Activated naive CD4-positive, alpha-beta T cell treated with anti-CD3 and anti-CD28 coated beads, Interleukin-2, amount 10 ng/mL, durations not matched to agents 7 days and 5 days (primary cell): ENCODE results near the gene FHAD1.
"Not testable (repeated sequence)": the region's sequence is repeated elsewhere in the genome, so short reads cannot be mapped to it uniquely, and the experiment has no call there.

Experiments used
- CTCF ChIA-PET: fragments of 350-600 bp; sonication (Branson Sonifier 250); formaldehyde crosslinking; loops from one replicate; lab custom pipeline; 2021; ENCODE audit warnings: antibody characterized with exemption; lab: Charles Lee
- DNase-seq: peaks from one replicate; pipeline ENCODE4 v3.0.0-alpha.2; 2020
- H3K27ac Mint-ChIP-seq: one replicate; pipeline ENCODE4 v1.8.0; 2021; ENCODE audit warnings: mild to moderate bottlenecking, moderate library complexity, mixed read lengths
- H3K27me3 Mint-ChIP-seq: one replicate; pipeline ENCODE4 v1.8.0; 2021; ENCODE audit warnings: mild to moderate bottlenecking, mixed read lengths
- H3K36me3 Mint-ChIP-seq: one replicate; pipeline ENCODE4 v1.8.0; 2021; ENCODE audit warnings: mixed read lengths
- H3K4me1 Mint-ChIP-seq: one replicate; pipeline ENCODE4 v1.8.0; 2021; ENCODE audit warnings: mixed read lengths
- H3K4me3 Mint-ChIP-seq: one replicate; pipeline ENCODE4 v1.8.0; 2021; ENCODE audit warnings: mild to moderate bottlenecking, moderate library complexity, mixed read lengths
- H3K9me3 Mint-ChIP-seq: one replicate; pipeline ENCODE4 v1.8.0; 2021; ENCODE audit warnings: mixed read lengths

Gene FHAD1

DNA sequence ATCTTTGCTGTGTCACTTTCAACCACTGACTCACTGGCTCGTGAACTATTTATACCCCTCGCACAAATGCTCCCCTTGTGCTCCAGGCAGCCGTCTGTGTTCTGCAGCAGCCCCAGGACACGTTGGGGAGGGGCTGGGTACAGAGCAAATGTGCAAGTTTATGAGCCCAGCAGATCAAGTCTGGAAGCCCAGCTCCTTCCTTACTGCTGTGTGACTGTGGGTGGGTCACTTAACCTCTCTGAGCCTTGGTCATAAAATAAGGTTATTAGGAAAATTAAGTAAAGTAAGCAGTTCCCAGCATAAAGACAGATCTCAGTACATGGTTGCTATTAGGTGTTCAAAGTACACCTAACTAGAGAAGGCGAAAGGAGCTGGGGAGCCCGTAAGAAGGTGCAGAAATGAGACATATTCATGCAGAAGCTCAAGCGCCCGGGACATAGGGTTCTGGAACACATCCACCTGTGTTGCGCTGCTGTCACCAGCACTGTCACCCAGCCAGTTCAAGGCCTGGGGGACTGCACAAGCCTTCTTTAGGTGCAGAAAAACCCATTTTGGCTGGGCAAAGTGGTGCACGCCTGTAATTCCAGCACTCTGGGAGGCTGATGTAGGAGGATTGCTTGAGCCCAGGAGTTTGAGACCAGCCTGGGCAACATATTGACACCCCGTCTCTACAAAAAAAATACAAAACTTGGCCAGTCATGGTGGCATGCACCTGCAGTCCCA, 176.5 kb downstream of the FHAD1 start:
- H3K4me3 Mint-ChIP-seq: no peak overlapping the region
- CTCF ChIA-PET: no interaction called here
- no peaks in the 10 kb centered on the region for H3K27me3 Mint-ChIP-seq
- H3K4me1 Mint-ChIP-seq: peaks cover 6% of the 10 kb centered on the region
- H3K27ac Mint-ChIP-seq: no peak overlapping the region
- H3K9me3 Mint-ChIP-seq: peaks cover 2% of the 10 kb centered on the region
- H3K36me3 Mint-ChIP-seq: peaks cover 29% of the 10 kb centered on the region
- DNase-seq: no peak

DNA sequence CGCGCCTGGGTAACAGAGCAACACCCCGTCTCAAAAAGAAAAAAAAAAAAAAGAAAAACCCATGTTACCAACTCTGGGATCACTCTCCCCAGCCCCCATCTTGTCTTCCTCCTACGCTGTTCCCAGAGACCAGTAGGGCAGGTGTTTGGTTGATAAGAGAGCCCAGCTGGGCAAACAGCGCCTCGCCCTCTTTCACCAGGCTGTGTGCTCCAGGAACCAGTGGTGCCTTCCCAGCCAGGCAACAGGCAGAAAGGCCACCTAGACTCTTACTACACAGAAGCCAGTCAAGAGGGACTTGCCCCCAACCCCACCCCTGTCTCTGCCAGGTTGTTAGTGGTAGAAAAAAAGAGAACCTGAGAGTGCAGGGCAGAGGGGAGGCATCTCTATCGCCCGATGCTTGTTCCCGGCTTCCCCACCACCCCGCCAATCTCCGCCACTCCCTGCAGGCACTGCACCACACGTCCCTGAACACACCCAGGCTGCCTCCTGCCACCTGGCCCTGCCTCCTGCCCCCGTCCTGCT, 177.2 kb downstream of the FHAD1 start:
- CTCF ChIA-PET: no interaction called here
- H3K36me3 Mint-ChIP-seq: peaks cover 29% of the 10 kb centered on the region

DNA sequence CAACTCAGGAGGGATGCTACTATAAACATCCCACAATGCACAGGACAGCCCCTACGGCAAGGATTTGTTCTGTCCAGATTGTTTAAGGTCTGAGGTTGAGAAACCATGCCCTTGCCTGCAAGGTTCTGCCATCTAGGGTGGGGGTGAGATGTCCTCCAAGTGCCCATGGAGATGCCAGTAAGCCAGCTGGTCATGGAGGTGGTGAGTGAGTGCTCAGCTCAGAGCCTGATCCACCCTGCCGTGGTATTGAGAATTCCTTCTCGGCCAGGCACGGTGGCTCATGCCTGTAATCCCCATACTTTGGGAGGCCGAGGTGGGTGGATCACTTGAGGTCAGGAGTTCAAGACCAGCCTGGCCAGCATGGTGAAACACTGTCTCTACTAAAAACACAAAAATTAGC, 178.0 kb downstream of the FHAD1 start:
- DNase-seq: no peak
- H3K4me3 Mint-ChIP-seq: no peak overlapping the region

More for the DNA sequence above, 177.2 kb downstream of the FHAD1 start:
- no peak overlapping the region for H3K27ac Mint-ChIP-seq
- no peak for DNase-seq
- peaks cover 2% of the 10 kb centered on the region for H3K9me3 Mint-ChIP-seq
- no peak overlapping the region for H3K4me3 Mint-ChIP-seq
- H3K4me1 Mint-ChIP-seq: peaks cover 4% of the 10 kb centered on the region
- no peaks in the 10 kb centered on the region for H3K27me3 Mint-ChIP-seq

DNA sequence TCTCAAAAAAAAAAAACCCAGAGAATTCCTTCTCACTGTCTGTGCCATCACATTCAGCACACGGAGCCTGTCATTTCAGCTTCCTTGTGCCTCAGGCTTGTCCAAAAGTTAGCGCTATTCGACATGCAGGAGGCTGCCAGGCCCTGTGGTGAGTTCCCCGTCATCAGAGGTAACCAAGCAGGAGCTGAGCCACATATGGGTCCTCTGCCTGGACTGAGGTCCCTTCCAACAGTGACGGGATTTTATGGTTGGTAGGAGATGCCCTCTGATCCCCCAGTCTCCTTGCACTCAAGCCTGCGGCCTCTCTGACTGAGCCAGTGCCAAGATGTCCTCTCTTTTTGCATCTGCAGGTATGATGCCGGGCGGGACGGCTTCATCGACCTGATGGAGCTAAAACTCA, 178.5 kb downstream of the FHAD1 start:
- CTCF ChIA-PET: no interaction called here
- H3K27me3 Mint-ChIP-seq: no peaks in the 10 kb centered on the region
- peaks cover 2% of the 10 kb centered on the region for H3K9me3 Mint-ChIP-seq
- no peak for DNase-seq
- H3K27ac Mint-ChIP-seq: peak overlapping the region; percentile 52
- H3K36me3 Mint-ChIP-seq: peaks cover 22% of the 10 kb centered on the region
- H3K4me1 Mint-ChIP-seq: no peaks in the 10 kb centered on the region
- H3K4me3 Mint-ChIP-seq: no peak overlapping the region

More for the DNA sequence above, 178.0 kb downstream of the FHAD1 start:
- Mint-ChIP-seq H3K27me3 (no peaks in the 10 kb centered on the region), H3K27ac (no peak overlapping the region), H3K4me1 (peaks cover 2% of the 10 kb centered on the region), H3K36me3 (peaks cover 25% of the 10 kb centered on the region), H3K9me3 (peaks cover 2% of the 10 kb centered on the region)
- CTCF ChIA-PET: no interaction called here

DNA sequence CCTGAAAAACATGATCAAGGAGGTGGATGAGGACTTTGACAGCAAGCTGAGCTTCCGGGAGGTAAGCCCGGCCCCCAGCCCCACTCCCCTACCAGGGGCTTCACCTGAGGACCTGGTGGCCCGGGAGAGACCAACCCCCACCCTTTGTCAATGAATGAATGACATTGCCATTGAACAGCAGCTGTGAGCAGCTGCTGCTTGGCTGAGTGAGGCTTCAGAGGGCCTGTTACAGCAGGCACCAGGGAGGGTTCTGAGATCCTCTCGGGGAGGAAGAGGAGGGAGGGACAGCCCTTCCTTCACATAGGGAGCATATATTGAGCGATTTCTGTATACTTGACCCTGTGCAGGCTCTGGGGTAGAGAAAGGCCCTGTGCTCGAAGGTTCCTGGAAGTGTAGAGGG, 178.9 kb downstream of the FHAD1 start:
- H3K27me3 Mint-ChIP-seq: no peaks in the 10 kb centered on the region
- H3K27ac Mint-ChIP-seq: peak overlapping the region; percentile 63
- CTCF ChIA-PET: interaction anchor here (2.8 kb wide), 1 partner anchor 103 kb away, joined by 8 read pairs; no protein-coding TSS in a partner anchor
- H3K4me1 Mint-ChIP-seq: no peaks in the 10 kb centered on the region
- H3K36me3 Mint-ChIP-seq: peaks cover 19% of the 10 kb centered on the region
- no peak for DNase-seq
- H3K9me3 Mint-ChIP-seq: peaks cover 1% of the 10 kb centered on the region
- H3K4me3 Mint-ChIP-seq: no peak overlapping the region

DNA sequence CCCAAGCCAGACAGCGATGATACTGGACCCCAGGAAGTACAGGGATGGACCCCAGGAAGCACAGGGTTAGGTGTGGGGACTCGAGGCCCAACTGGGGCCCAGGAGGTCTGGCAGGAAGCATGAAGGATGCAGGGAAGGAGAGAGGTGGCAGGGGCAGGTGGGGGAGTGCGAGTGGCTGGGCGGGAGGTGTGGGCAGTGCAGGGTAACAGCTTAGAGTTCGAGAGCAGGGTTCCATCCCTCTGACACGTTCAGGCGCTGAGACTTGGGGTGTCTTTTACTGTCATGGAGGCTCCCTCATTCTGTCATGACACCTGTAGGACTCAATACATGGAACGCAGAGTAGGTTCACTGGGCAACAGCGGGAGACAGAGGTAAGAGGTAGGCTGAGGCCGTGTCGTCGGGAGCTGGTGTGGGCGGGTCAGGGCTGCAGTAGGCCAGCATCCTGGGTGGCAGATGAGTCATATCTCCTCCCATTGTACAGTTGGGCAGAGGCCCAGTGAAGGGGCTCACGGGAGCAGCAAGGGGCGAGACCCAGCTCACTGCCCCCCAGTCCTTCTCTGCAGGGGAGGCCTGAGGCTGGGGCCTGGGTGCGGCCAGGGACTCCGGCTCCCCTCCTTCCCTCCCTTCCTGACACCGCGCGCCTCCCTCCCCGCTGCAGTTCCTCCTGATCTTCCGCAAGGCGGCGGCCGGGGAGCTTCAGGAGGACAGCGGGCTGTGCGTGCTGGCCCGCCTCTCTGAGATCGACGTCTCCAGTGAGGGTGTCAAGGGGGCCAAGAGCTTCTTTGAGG, 179.7 kb downstream of the FHAD1 start:
- CTCF ChIA-PET: interaction anchor here (0.7 to 2.8 kb wide), 3 partner anchors 18 to 103 kb away, joined by 4 to 8 read pairs (median 4); no protein-coding TSS in a partner anchor
- H3K9me3 Mint-ChIP-seq: no peaks in the 10 kb centered on the region
- H3K27me3 Mint-ChIP-seq: no peaks in the 10 kb centered on the region
- no peak overlapping the region for H3K27ac Mint-ChIP-seq
- H3K4me3 Mint-ChIP-seq: no peak overlapping the region
- no peaks in the 10 kb centered on the region for H3K4me1 Mint-ChIP-seq
- no peak for DNase-seq
- H3K36me3 Mint-ChIP-seq: peaks cover 16% of the 10 kb centered on the region

DNA sequence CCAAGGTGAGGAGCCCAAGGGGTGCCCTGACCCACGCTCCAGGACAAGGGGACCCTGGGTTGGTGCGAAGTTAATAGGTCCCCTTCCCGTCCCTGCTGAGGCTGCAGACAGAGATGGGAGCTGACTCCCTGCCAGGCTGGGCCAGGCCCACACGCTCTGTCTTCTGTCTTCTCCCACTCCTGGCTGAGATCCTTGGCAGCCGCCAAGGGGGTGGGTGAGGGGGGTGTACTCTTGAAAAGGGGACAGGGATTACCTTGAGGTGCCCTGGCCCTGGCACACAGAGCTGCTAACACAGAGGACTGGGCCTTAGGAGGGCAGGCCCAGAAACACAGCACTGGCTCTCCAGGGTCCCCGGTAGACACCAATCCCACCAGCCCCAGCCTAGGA, 180.2 kb downstream of the FHAD1 start:
- Mint-ChIP-seq H3K4me1 (no peaks in the 10 kb centered on the region), H3K4me3 (no peak overlapping the region), H3K27ac (no peak overlapping the region), H3K27me3 (no peaks in the 10 kb centered on the region), H3K9me3 (no peaks in the 10 kb centered on the region), H3K36me3 (peaks cover 14% of the 10 kb centered on the region)
- CTCF ChIA-PET: interaction anchor here (0.6 to 2.8 kb wide), 3 partner anchors 102 to 127 kb away, joined by 4 to 8 read pairs (median 4); no protein-coding TSS in a partner anchor
- no peak for DNase-seq

DNA sequence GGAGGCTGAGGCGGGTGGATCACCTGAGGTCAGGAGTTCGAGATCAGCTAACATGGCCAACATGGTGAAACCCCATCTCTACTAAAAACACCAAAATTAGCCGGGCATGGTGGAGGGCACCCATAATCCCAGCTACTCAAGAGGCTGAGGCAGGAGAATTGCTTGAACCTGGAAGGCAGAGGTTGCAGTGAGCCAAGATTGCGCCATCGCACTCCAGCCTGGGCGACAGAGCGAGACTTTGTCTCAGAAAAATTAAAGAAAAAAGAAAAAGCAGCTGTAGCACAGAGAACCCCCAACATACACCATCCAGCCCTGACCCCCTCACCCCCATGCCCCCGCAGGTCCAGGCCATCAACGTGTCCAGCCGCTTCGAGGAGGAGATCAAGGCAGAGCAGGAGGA, 181.2 kb downstream of the FHAD1 start:
- H3K36me3 Mint-ChIP-seq: peaks cover 14% of the 10 kb centered on the region
- H3K9me3 Mint-ChIP-seq, H3K27ac Mint-ChIP-seq, DNase-seq, H3K27me3 Mint-ChIP-seq, H3K4me3 Mint-ChIP-seq, H3K4me1 Mint-ChIP-seq: not testable (repeated sequence)
- CTCF ChIA-PET: interaction anchor here (0.9 to 2.8 kb wide), 3 partner anchors 17 to 105 kb away, joined by 3 to 8 read pairs (median 4); no protein-coding TSS in a partner anchor

DNA sequence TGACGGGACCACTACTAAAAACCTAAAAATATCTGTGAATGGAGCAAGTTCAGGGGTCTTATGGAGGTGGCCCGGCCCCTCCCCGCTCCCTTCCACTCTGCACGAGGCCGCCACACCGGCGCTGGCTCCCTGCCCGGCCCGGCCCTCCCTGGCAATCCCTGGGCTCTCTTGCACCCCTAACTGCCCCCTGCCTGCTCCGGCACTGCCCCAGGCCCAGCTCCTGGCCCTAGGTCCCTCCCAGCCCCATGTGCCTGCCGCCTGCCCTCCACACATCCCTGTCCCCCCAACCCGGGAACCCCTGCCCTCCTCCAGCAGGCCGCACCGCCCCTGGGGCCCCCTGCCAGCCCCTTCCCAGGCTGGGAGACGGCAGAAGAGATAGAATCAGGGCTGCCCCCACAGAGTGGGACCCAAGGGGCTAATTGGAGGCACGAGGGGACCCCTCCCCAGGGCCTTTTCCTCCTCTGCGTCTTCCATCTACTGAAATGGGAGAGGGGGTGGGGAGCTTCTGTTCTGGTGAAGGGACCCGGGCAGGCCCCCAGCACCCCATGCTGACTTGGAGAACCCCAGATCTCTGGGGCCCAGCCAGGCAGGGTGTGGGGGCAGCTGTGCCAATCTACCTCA, 181.9 kb downstream of the FHAD1 start:
- H3K27ac Mint-ChIP-seq: no peak overlapping the region
- H3K4me3 Mint-ChIP-seq: no peak overlapping the region
- CTCF ChIA-PET: interaction anchor here (1.0 to 9.8 kb wide), 2 partner anchors 15 to 105 kb away, joined by 3 to 120 read pairs; no protein-coding TSS in a partner anchor
- H3K36me3 Mint-ChIP-seq: peaks cover 14% of the 10 kb centered on the region
- DNase-seq: no peak
- no peaks in the 10 kb centered on the region for H3K27me3 Mint-ChIP-seq
- H3K4me1 Mint-ChIP-seq: no peaks in the 10 kb centered on the region
- H3K9me3 Mint-ChIP-seq: no peaks in the 10 kb centered on the region

DNA sequence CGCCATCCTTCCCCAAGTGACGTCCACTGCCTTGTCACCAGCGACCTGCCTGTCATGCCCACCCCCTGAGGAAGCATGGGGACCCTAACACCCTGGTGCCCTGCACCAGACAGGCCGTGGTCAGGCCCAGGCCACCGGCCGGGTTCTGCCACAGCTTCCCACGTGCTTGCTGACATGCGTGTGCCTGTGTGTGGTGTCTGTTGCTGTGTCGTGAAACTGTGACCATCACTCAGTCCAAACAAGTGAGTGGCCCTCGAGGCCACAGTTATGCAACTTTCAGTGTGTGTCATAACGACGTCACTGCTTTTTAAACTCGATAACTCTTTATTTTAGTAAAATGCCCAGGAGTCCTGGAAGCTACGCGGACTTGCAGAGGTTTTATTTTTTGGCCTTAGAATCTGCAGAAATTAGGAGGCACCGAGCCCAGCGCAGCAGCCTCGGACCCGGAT, 182.7 kb downstream of the FHAD1 start:
- H3K4me1 Mint-ChIP-seq: no peaks in the 10 kb centered on the region
- no peak overlapping the region for H3K4me3 Mint-ChIP-seq
- CTCF ChIA-PET: interaction anchor here (1.0 to 9.8 kb wide), 4 partner anchors 8 to 106 kb away, joined by 3 to 120 read pairs (median 6); no protein-coding TSS in a partner anchor
- H3K27ac Mint-ChIP-seq: no peak overlapping the region
- H3K27me3 Mint-ChIP-seq: no peaks in the 10 kb centered on the region
- DNase-seq: no peak
- peaks cover 14% of the 10 kb centered on the region for H3K36me3 Mint-ChIP-seq
- H3K9me3 Mint-ChIP-seq: no peaks in the 10 kb centered on the region

DNA sequence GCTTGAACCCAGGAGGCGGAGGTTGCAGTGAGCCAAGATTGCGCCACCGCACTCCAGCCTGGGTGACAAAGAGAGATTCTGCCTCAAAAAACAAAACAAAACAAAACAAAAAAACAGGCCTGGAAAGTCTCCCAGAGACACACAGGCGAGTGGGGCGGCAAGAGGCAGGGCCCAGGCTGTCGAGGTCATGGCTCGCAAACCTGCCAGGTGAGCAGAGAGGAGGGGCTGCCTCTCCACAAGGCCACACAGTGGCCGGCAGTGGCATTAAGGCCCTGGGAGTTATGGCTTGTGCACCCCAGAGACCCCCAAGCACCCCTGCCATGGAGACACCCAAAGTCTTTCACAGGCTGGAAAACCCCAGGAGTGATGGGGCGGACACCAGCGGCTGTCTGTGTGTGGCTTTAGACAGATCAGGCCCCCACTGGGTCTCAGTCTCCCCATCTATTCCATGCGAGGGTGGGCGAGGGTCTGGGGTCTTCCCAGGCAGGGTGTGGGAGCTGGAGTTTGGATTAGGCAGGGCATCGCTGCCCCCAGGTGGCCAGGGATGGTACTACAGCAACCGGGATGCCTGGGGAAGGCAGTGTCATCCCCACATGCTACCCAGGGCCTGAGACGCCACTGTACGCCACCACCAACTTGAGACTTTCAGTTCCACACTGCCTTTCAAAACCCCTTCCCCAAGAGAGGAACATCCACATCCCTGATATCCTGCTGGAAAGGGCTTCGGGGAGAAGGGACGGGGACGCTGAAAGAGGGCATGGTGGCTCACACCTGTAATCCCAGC, 184.0 kb downstream of the FHAD1 start:
- peaks cover 13% of the 10 kb centered on the region for H3K36me3 Mint-ChIP-seq
- no peaks in the 10 kb centered on the region for H3K27me3 Mint-ChIP-seq
- no peaks in the 10 kb centered on the region for H3K9me3 Mint-ChIP-seq
- H3K27ac Mint-ChIP-seq: no peak overlapping the region
- H3K4me1 Mint-ChIP-seq: no peaks in the 10 kb centered on the region
- CTCF ChIA-PET: interaction anchor here (0.6 to 9.8 kb wide), 14 partner anchors 10 to 122 kb away, joined by 3 to 120 read pairs (median 4); no protein-coding TSS in a partner anchor
- peak; percentile 77 for DNase-seq
- H3K4me3 Mint-ChIP-seq: no peak overlapping the region

DNA sequence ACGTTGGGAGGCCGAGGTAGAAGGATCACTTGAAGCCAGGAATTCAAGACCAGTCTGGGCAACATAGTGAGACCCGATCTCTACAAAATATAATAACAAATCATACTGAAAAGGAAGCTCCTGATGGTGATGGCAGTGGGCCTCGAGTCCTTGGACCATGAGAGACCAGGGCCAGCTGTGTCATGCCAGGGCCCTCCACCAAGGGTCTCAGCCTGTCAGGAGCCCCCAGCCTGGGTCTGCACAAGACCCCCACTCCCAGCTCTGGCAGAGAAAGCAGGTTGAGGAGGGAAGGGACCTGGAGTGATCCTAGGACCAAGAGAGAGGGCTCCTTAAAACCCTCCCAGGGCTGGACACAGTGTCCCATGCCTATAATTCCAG, 184.5 kb downstream of the FHAD1 start:
- DNase-seq: no peak
- CTCF ChIA-PET: interaction anchor here (0.7 to 9.8 kb wide), 16 partner anchors 10 to 114 kb away, joined by 3 to 120 read pairs (median 4); no protein-coding TSS in a partner anchor
- Mint-ChIP-seq H3K27ac (no peak overlapping the region), H3K36me3 (peaks cover 8% of the 10 kb centered on the region), H3K9me3 (no peaks in the 10 kb centered on the region), H3K27me3 (no peaks in the 10 kb centered on the region), H3K4me3 (no peak overlapping the region), H3K4me1 (no peaks in the 10 kb centered on the region)

DNA sequence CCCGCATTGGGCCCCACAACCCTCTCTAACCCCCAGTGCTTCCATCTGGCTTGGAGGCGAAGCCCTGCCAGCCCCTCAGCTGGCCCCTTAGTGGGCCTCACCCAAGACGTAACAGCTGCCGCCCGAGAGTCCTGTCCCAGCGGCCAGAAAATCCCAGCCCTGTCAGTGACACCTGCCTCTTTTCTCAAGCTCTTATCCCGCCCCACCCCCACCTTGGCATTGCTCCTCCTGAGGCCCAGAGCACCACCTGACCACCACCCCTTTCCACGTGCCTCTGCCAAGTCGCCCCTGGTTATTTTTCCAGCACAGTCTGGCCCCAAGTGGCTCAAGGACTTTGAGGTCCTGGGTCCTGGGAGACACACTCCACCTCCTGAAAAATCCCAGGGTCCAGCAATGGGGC, 185.3 kb downstream of the FHAD1 start:
- CTCF ChIA-PET: interaction anchor here (1.0 to 9.8 kb wide), 8 partner anchors 13 to 112 kb away, joined by 3 to 120 read pairs (median 6); no protein-coding TSS in a partner anchor
- Mint-ChIP-seq H3K4me1 (no peaks in the 10 kb centered on the region), H3K27me3 (no peaks in the 10 kb centered on the region), H3K4me3 (no peak overlapping the region), H3K36me3 (peaks cover 4% of the 10 kb centered on the region), H3K27ac (no peak overlapping the region), H3K9me3 (no peaks in the 10 kb centered on the region)
- DNase-seq: no peak
